Psoas muscle (tissue), 8 donors: ENCODE measurements around the gene RREB1. TPM values are rescaled to one million over a fixed set of nuclear protein-coding genes. Genes with fewer than 3 reads are reported as not detected.

ENCODE experiments used
- ATAC-seq, 4 donors: fragments of 200-7000 bp; cut with Tn5 transposase; one replicate each; pipeline ENCODE4 v1.9.1; 2020; ENCODE audit warnings: moderate library complexity in 3 of 4, mild to moderate bottlenecking in 2 of 4
- DNase-seq, 2 donors: peaks; one replicate each; pipeline ENCODE4 v3.0.0-alpha.2; 2020
- H3K27ac ChIP-seq: fragments of 200-600 bp; one replicate; pipeline ENCODE4 v1.8.0; 2022
- H3K27me3 ChIP-seq, 3 donors: fragments of 200-600 bp in 1 of 3; one replicate each; pipeline versions ENCODE4 v1.6.1 to v1.8.0; 2013 to 2022; ENCODE audit warnings: low read length in 2 of 3, mild to moderate bottlenecking in 2 of 3, moderate library complexity in 1 of 3; ENCODE audit not compliant: insufficient read depth in 3 of 3
- H3K36me3 ChIP-seq, 2 donors: fragments of 200-600 bp in 1 of 2; one replicate each; pipeline versions ENCODE4 v1.6.1 to v1.8.0; 2013 to 2022; ENCODE audit warnings: low read depth in 1 of 2, mild to moderate bottlenecking in 1 of 2, moderate library complexity in 1 of 2; ENCODE audit not compliant: insufficient read depth in 1 of 2
- H3K4me1 ChIP-seq: fragments of 200-600 bp; one replicate; pipeline ENCODE4 v1.8.0; 2022
- H3K4me3 ChIP-seq: fragments of 200-600 bp; one replicate; pipeline ENCODE4 v1.8.0; 2022; ENCODE audit warnings: mild to moderate bottlenecking
- H3K9me3 ChIP-seq: fragments of 200-600 bp; one replicate; pipeline ENCODE4 v1.8.0; 2022
- WGBS, 3 donors: extraction: QIAGEN DNeasy Blood & Tissue Kit; methylation state at CpG; one replicate each; pipeline versions ENCODE4 v1.1.6 to v1.1.7; 2013; 5-methylcytosine and 5-hydroxymethylcytosine counted together
- intact Hi-C, 2 donors: fragments of 100-400 bp; cut with DNase I; formaldehyde crosslinking; loops; one replicate each; pipeline versions ENCODE4 v1.11.0 to v1.14.2; 2022
- polyA plus RNA-seq, 3 donors: library from polyadenylated mRNA; stranded (reverse); fragments of 200-250 nt; gene quantifications; one replicate each; pipeline ENCODE4 v1.2.3, GENCODE V29; 2013
- total RNA-seq, 4 donors: library from RNA; stranded (reverse); fragmentation: NEBNext Ultra II Directional in 2 of 4; extraction: Animal tissue kit (Norgen Biotek cat#: 25700) in 2 of 4; gene quantifications; one replicate each; pipeline versions ENCODE4 v1.2.1 to v1.2.4, GENCODE V29; 2021 to 2023
- TF ChIP-seq, protein P1 (sequence below): fragments of 200-600 bp; IDR thresholded peaks from one replicate; pipeline ENCODE4 v1.8.0; 2022; ENCODE audit warnings: antibody characterized with exemption
- donor health status: healthy with polysubstance abuse.
- donor health status: DM: no; HTN: no; CAD: no; lungs with moderate emphysema.
- donor health status: Bipolar disorder and iron deficiency.
- donor health status: healthy.
- donor health status: DM: yes; HTN: yes; CAD: no.
- donor health status: DM: no; HTN: no; CAD: no.
- donor health status: DM: no; HTN: no; CAD: no.
- donor health status: DM: yes; HTN: yes; CAD: no.

Gene RREB1
- total and polyA plus RNA-seq, 7 donors: 4.6 to 49.4 (median 32.7) TPM

- Histone ChIP-seq H3K4me3 (no peak overlapping the region), H3K9me3 (no peaks in the 10 kb centered on the region), H3K27me3 (no peaks in the 10 kb centered on the region), H3K4me1 (peaks cover 84% of the 10 kb centered on the region), H3K27ac (peak overlapping the region; percentile 99), H3K36me3 (no peaks in the 10 kb centered on the region)
- TF ChIP-seq, protein P1, sequence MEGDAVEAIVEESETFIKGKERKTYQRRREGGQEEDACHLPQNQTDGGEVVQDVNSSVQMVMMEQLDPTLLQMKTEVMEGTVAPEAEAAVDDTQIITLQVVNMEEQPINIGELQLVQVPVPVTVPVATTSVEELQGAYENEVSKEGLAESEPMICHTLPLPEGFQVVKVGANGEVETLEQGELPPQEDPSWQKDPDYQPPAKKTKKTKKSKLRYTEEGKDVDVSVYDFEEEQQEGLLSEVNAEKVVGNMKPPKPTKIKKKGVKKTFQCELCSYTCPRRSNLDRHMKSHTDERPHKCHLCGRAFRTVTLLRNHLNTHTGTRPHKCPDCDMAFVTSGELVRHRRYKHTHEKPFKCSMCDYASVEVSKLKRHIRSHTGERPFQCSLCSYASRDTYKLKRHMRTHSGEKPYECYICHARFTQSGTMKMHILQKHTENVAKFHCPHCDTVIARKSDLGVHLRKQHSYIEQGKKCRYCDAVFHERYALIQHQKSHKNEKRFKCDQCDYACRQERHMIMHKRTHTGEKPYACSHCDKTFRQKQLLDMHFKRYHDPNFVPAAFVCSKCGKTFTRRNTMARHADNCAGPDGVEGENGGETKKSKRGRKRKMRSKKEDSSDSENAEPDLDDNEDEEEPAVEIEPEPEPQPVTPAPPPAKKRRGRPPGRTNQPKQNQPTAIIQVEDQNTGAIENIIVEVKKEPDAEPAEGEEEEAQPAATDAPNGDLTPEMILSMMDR: no peak
- WGBS, 3 donors: 71 to 82% (median 74%) methylated on average over 4 of the region's 4 CpGs
- DNase-seq: no peak
- no peak for ATAC-seq
- intact Hi-C loops: loop anchor here (5.0 to 10.0 kb wide), 2 partner anchors 82 to 400 kb away; no protein-coding TSS in a partner anchor
These were observed 27.4 kb downstream of the RREB1 start for GRCh38 chr6:7134999-7135745.

GRCh38 chr6:7135755-7136154 lies 28.0 kb downstream of the RREB1 start:
- ATAC-seq: no peak
- no peaks in the 10 kb centered on the region for H3K27me3 ChIP-seq
- TF ChIP-seq, protein P1: no peak
- peak overlapping the region; percentile 99 for H3K27ac ChIP-seq
- H3K4me3 ChIP-seq: no peak overlapping the region
- no peak for DNase-seq
- H3K4me1 ChIP-seq: peaks cover 88% of the 10 kb centered on the region
- intact Hi-C loops: loop anchor here (5.0 to 10.0 kb wide), 2 partner anchors 82 to 401 kb away; no protein-coding TSS in a partner anchor
- H3K36me3 ChIP-seq: no peaks in the 10 kb centered on the region
- no peaks in the 10 kb centered on the region for H3K9me3 ChIP-seq

GRCh38 chr6:7136859-7137334 lies 29.1 kb downstream of the RREB1 start:
- DNase-seq (no peak), ATAC-seq (no peak)
- no peaks in the 10 kb centered on the region for H3K27me3 ChIP-seq
- H3K9me3 ChIP-seq: no peaks in the 10 kb centered on the region
- TF ChIP-seq, protein P1: no peak
- H3K4me3 ChIP-seq: peak overlapping the region; percentile 50
- peaks cover 83% of the 10 kb centered on the region for H3K4me1 ChIP-seq
- peak overlapping the region; percentile 99 for H3K27ac ChIP-seq
- 65 to 76% (median 71%) methylated on average over 8 of the region's 8 CpGs for WGBS, 3 donors
- no peaks in the 10 kb centered on the region for H3K36me3 ChIP-seq
- intact Hi-C loops: loop anchor here (5.0 to 10.0 kb wide), 2 partner anchors 80 to 402 kb away; no protein-coding TSS in a partner anchor

DNA sequence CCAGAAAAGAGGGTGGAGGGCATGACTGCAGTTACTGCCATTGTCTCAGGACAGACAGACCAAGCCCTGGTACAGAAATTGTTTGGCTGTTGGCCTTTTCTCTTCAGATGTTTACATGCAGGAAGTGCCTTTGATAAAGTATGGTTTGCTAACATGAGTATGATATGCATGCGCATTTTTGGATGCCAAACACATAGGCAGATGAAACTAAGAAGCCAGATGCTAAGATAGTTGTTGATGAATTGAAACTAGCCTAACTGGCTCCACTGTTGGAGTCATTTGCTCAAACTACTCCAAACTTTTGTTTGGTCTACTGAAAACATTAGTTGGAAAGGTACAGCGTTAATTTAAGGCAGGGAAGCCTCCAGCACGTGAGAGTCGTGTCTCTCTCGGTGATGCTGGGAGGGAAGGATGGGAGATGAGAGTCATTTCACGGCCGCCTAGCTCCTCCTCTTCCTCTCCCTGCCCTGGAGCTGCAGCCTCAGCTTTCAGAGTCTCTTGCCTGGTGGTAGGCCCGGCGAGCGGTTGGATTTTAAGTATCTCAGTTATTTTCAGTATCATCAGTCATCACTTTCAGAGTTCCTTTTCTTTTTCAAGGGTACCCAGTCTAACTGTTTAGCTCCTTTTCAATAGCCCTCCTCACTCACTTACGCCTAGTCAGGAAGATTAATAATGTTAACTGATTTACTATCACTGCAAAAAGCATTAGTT lies 29.7 kb downstream of the RREB1 start:
- Histone ChIP-seq H3K27ac (peak overlapping the region; percentile 99), H3K9me3 (no peaks in the 10 kb centered on the region), H3K4me1 (peaks cover 86% of the 10 kb centered on the region), H3K36me3 (no peaks in the 10 kb centered on the region), H3K27me3 (no peaks in the 10 kb centered on the region), H3K4me3 (peak overlapping the region; percentile 50)
- TF ChIP-seq, protein P1: no peak
- intact Hi-C loops: loop anchor here (5.0 to 10.0 kb wide), 2 partner anchors 80 to 403 kb away; no protein-coding TSS in a partner anchor
- peak; percentile 39 to 55 (median 48) for ATAC-seq
- DNase-seq: peak; percentile 59 to 76
- WGBS, 3 donors: 14 to 20% (median 15%) methylated on average over 11 of the region's 11 CpGs
